Stimulated activated CD4-positive, alpha-beta T cell treated with anti-CD3 and anti-CD28 coated beads, TNF-alpha, amount 100 ng/mL, for 24 hours (primary cell): ENCODE results near the gene FXR1.
"Not testable (repeated sequence)": the region's sequence is repeated elsewhere in the genome, so short reads cannot be mapped to it uniquely, and the experiment has no call there.

Experiments used
- DNase-seq, 3 experiments: peaks; one replicate each; pipeline ENCODE4 v3.0.0-alpha.2; 2020; ENCODE audit warnings: low read depth in 3 of 3

The FXR1 gene

DNA sequence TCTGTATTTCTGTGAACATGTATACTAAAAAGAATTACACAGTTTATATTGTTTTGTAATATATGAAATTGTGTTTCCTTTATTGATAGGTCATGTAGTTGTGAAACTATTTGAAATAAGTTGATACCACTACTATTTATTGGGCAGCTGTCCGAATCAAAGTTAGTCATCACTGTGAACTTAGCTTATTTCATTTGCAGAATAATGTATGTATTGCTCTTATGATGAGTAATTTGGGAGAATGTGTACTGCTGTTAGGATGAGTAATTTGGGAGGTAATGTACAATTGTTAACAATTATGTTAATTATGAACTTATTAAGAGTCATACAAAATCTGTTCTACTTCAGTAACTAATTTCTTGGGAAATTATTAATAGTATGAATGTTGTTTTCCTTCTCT is 22.2 kb downstream of the FXR1 start:
- no peak for DNase-seq

DNA sequence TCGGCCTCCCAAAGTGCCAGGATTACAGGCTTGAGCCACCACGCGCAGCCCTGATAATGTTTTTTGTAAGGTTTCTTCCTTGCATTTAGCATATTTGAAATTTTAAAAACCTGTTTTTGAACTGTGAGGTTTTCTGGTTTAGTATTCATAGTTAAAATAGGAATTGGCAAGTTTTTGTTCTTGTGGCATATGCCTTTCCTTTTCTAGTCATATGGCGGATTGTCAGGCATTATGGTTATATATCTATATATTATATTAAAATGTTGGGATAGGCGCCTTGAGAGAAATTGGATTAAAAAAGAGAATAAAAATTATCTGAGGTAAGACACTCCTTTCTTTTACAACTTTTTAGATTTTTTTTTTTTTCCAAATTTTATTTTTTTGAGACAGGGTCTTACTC is 28.4 kb downstream of the FXR1 start:
- no peak for DNase-seq

DNA sequence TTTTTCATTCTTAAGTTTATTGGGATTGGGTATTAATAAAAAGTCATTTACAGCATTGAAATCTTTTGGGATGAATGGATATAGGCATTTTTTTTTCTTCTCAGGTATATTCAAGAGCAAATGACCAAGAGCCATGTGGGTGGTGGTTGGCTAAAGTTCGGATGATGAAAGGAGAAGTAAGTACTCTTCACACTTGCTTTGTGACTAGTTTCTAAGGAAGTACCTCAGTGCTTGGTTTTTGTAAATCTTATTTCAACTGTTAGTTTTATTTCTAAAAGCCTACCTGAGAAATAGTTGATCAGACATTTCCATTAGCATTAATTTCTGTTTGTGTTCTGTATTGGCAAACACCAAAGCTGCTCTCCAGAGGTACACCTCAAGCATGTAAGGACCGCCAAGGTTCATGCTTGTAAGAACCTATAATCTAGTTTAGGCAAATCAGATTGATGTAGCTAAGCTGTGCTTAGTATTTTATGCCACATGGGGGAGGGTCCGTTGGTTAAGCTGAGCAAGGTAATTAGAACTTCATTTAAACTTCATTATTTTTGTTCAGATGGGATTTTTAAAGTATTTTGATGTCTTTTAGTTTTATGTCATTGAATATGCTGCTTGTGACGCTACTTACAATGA is 35.4 kb downstream of the FXR1 start:
- DNase-seq, result no peak

DNA sequence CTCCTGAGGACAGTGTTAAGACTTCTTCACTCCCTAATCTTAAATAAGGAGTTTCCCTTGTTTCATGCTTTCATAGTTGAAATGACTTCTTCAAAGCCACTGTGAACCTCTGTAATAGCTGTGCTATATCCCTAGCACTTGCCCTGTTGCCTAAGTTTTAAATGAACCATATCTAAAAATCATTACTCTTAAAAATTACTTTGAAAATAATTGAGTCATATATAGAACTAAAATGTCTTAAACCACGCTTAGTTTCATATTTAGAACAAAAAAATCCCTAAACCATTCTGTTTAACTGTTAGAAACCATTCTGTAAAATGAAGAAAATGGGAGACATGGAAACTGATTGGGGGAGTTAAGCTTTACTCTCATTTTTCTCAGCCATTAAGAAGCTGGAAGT is 47.2 kb downstream of the FXR1 start:
- no peak for DNase-seq

DNA sequence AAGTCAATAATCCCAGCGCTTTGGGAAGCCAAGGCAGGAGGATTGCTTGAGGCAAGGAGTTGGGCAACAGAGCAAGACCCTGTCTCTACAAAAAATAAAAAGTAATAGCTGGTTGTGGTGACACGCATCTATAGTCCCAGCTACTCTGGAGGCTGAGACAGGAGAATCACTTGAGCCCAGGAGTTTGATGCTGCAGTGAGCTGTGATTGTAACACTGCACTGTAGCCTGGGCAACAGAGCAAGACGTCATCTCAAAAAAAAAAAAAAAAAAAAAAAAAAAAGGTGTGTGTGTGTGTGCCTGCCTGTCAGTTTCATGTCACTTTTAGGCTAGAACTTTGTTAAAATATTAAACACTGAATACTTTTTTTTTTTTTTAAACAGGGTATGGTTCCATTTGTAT is 48.6 kb downstream of the FXR1 start:
- DNase-seq, result no peak

GRCh38 chr3:180961552-180961951 is 49.1 kb downstream of the FXR1 start:
- no peak for DNase-seq

GRCh38 chr3:180962530-180962929 is 50.1 kb downstream of the FXR1 start:
- no peak for DNase-seq

- DNase-seq, result no peak
These were observed 58.5 kb downstream of the FXR1 start for GRCh38 chr3:180970931-180971330.

GRCh38 chr3:180973543-180973942 is 61.1 kb downstream of the FXR1 start:
- no peak for DNase-seq

DNA sequence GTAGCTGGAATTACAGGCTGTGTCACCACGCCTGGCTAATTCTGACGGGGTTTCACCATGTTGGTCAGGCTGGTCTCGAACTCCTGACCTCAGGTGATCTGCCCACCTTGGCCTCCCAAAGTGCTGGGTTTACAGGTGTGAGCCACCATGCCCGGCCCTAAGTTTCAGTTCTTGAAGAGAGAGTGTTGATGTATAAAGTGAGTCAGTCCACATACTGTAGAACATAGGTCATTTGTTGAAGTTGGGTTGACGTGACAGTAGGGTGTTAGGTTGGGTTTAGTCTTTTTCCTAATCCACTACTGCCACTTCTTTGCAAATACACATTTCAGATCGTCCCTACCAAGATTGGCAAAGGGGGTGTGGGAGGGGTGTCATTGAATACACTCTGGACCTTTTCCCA is 61.8 kb downstream of the FXR1 start:
- DNase-seq, result no peak

DNA sequence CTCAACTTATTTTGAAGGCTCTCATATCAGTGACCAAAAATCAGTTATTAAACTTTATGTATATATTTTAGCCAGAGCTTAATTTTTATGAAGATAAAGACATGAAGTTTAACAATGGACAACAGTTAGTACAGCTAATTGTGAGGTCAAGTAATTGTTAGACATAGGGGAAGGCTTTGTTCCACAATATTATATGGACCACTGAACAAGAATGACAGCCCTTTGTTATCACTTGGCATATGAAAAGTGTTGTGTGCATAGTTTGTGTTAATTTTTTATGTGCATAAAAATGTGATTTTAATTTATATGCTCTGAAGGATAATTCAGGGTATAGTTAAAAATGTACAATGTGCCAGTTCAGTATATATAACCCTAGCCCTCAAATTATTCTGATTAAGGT is 65.0 kb downstream of the FXR1 start:
- no peak for DNase-seq

DNA sequence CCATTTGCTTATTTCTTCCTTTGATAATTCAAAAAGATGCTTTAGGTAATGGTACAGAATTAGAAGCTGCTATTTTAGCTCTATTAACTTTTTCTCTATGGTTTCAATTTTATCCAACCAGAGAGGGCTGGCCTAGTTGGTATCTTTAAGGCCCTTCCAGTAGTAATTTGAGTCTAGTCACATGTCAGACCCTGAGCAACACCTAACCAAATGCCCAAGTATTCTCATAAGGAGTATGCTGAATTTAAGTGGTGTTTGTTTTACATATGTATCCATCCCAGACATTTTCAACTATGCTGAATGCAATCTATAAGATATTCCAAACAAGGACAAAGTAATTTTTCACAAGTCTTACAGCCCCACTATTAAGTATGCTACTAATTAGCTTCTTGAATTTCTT is 67.5 kb downstream of the FXR1 start:
- no peak for DNase-seq

- no peak for DNase-seq
These were observed 68.1 kb downstream of the FXR1 start for GRCh38 chr3:180980611-180981010.

GRCh38 chr3:180981912-180982311 is 69.4 kb downstream of the FXR1 start:
- DNase-seq, result no peak

DNA sequence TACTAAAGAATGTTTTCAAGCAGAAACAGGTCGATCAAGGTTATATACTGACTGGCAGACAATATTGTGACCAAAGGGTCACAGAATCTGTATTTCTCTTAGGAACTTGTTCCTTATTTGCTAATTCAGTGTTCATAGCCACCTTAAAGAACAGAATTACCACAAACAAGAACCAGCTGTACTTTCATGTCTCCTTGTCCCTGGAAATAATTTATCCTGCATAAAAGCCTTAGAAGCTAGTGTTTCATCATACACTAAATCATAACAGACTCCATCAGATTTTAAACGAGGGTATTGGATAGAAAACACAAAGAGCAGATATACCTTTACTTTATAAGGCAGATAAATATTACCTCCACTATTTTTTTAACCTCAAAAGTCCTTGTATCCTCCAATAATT is 70.7 kb downstream of the FXR1 start:
- no peak for DNase-seq

- not testable (repeated sequence) for DNase-seq
These were observed 73.9 kb downstream of the FXR1 start for GRCh38 chr3:180986366-180986765.

- DNase-seq, result no peak
These were observed 74.9 kb downstream of the FXR1 start for GRCh38 chr3:180987344-180987743.

DNA sequence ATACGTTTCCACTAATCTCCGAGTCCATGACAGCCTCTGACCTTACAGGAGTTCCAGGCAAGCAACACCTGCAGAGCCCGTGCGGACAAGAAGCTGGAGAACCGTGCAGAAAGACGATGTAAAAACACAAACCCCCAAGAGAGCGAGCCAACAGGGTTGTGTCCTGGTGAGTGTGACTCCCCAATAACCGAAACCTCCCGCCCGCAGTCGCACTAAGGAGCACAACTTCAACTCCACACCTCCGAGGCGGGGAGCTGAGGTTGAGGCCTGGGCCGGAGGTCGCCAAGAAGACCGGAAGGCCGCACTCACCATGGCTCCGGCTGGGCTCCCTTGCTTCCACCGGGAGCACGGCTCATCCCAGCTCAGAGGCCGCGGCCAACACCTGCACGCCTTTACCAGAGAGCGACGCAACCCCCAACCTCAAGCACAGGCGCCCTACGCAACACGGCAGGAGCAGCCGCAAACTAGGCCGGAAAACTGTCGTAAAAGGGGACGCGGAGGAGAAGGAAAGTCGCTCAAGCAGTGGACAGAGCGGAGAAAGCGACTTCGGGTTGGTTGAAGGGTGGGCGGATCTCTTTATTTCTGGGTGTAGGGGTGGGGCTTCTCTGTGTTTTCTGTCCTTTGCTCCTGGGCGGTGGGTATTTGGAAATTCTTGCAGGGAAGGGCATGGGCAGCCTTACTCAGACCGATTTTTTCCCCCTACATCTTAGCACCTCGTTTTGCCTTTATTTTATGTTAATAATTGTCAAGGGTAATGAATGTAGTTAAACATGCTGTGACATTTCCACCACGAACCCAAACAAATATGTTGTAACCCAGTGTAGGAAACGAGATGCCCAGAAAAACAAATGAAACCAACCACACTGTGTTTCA is 77.1 kb downstream of the FXR1 start, which contains the start of gene DNAJC19:
Gene DNAJC19, minus strand, starts transcription at position 446 of the 873 bp plus-strand sequence. Its CDS starts 134 bp downstream, at position 312.
- peak; percentile 80 to 87 (median 83) for DNase-seq

- no peak for DNase-seq
These were observed 78.0 kb downstream of the FXR1 start for GRCh38 chr3:180990505-180990904.

DNA sequence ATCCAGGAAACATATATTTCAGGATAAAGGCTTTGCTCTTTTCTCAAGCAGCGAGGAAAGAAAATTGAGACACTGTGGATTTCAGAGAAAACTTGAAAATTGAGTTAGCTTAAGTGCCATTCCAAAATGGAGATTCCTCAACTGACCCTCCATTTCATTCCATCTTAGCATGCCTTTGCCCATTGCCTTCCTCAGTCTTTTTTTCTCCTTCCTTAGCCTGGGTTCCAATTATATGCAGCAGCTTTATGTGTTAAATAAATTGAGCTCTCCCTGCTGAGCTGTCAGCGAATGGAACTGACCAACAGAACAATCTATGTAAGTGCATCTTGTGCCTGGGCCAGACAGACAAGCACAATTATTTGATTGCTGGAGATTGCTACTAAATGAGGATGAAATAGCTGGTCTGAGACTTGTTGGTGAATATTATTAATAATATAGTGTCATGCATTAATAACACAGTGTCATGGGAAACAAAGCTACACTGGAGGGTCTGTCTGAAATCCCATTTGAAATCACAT is 84.0 kb downstream of the FXR1 start:
- DNase-seq, result no peak

DNA sequence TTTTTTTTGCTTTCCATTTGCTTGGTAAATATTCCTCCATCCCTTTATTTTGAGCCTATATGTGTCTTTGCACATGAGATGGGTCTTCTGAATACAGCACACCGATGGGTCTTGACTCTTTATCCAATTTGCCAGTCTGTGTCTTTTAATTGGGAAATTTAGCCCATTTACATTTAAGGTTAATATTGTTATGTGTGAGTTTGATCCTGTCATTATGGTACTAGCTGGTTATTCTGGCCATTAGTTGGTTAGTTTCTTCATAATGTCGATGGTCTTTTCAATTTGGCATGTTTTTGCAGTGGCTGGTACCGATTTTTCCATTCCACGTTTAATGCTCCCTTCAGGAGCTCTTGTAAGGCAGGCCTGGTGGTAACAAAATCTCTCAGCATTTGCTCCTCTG is 89.9 kb downstream of the FXR1 start:
- not testable (repeated sequence) for DNase-seq

DNA sequence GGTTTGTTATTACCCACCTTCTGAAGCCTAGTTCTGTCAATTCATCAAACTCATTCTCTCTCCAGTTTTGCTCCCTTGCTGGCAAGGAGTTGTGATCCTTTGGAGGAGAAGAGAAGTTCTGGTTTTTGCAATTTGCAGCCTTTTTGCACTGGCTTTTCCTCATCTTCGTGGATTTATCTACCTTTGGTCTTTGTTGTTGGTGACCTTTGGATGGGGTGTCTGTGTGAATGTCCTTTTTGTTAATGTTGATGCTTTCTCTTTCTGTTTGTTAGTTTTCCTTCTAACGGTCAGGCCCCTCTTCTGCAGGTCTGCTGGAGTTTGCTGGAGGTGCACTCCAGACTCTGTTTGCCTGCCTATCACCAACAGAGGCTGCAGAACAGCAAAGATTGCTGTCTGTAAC is 91.0 kb downstream of the FXR1 start:
- not testable (repeated sequence) for DNase-seq

GRCh38 chr3:181006541-181006940 is 94.1 kb downstream of the FXR1 start:
- DNase-seq, result no peak
